Activated CD4-positive, alpha-beta memory T cell treated with anti-CD3 and anti-CD28 coated beads, Interleukin-2, amount 10 ng/mL, durations not matched to agents 7 days and 5 days (primary cell): ENCODE measurements around the gene C1GALT1C1. TPM values are rescaled to one million over a fixed set of nuclear protein-coding genes. Genes with fewer than 3 reads are reported as not detected.
"Not testable (repeated sequence)": the region's sequence is repeated elsewhere in the genome, so short reads cannot be mapped to it uniquely, and the experiment has no call there.

Experiments used
- CTCF ChIA-PET: fragments of 350-600 bp; sonication (Branson Sonifier 250); formaldehyde crosslinking; loops from one replicate; lab custom pipeline; 2021; ENCODE audit warnings: antibody characterized with exemption, inconsistent platforms; lab: Charles Lee
- POLR2A ChIA-PET: fragments of 350-600 bp; sonication (Branson Sonifier 250); formaldehyde crosslinking; loops from one replicate; lab custom pipeline; 2021; ENCODE audit warnings: antibody characterized with exemption; lab: Charles Lee
- DNase-seq: peaks from one replicate; pipeline ENCODE4 v3.0.0-alpha.2; 2020
- H3K27ac Mint-ChIP-seq: one replicate; pipeline ENCODE4 v1.8.0; 2021; ENCODE audit warnings: mild to moderate bottlenecking, mixed read lengths
- H3K27me3 Mint-ChIP-seq: one replicate; pipeline ENCODE4 v1.8.0; 2021; ENCODE audit warnings: mixed read lengths
- H3K36me3 Mint-ChIP-seq: one replicate; pipeline ENCODE4 v1.8.0; 2021; ENCODE audit warnings: low read depth, mixed read lengths
- H3K4me1 Mint-ChIP-seq: one replicate; pipeline ENCODE4 v1.8.0; 2021; ENCODE audit warnings: mixed read lengths
- H3K4me3 Mint-ChIP-seq: one replicate; pipeline ENCODE4 v1.8.0; 2021; ENCODE audit warnings: mild to moderate bottlenecking, mixed read lengths
- H3K9me3 Mint-ChIP-seq: one replicate; pipeline ENCODE4 v1.8.0; 2021; ENCODE audit warnings: mixed read lengths
- total RNA-seq, 2 experiments: library from RNA; stranded (reverse); gene quantifications; one replicate each; pipeline ENCODE4 v1.2.3, GENCODE V29; 2021

The C1GALT1C1 gene
- total RNA-seq, result 10 to 100 TPM; 34.9 to 35.5 TPM

- DNase-seq, result peak; percentile 92
- Mint-ChIP-seq H3K27ac (peak within 1 kb of the TSS; percentile 94), H3K4me3 (peak within 1 kb of the TSS; percentile 83), H3K36me3 (peaks cover 13% of the 10 kb centered on the region), H3K27me3 (no peaks in the 10 kb centered on the region), H3K4me1 (peaks cover 32% of the 10 kb centered on the region), H3K9me3 (no peaks in the 10 kb centered on the region)
- CTCF ChIA-PET, result no interaction called here
- POLR2A ChIA-PET, result interaction anchor here (0.8 to 6.5 kb wide), 3 partner anchors 25 to 144 kb away, joined by 3 to 78 read pairs (median 42); partner anchors contain the start of genes CUL4B and MCTS1
These were observed at the start of gene C1GALT1C1 for GRCh38 chrX:120629667-120630537. Gene C1GALT1C1, minus strand, starts transcription at chrX:120630054. Its CDS starts 2,888 bp downstream, at chrX:120627166.

GRCh38 chrX:120677004-120677652 lies 47.3 kb upstream of the C1GALT1C1 start:
- CTCF ChIA-PET, result no interaction called here
- H3K36me3 Mint-ChIP-seq, result peaks cover 6% of the 10 kb centered on the region
- no peak overlapping the region for H3K4me3 Mint-ChIP-seq
- POLR2A ChIA-PET, result no interaction called here
- no peak for DNase-seq
- H3K27me3 Mint-ChIP-seq, result no peaks in the 10 kb centered on the region
- no peak overlapping the region for H3K27ac Mint-ChIP-seq
- peaks cover 7% of the 10 kb centered on the region for H3K4me1 Mint-ChIP-seq
- H3K9me3 Mint-ChIP-seq, result peaks cover 5% of the 10 kb centered on the region

- Mint-ChIP-seq H3K36me3 (peaks cover 6% of the 10 kb centered on the region), H3K27ac (no peak overlapping the region), H3K4me3 (no peak overlapping the region), H3K9me3 (peaks cover 5% of the 10 kb centered on the region), H3K4me1 (no peaks in the 10 kb centered on the region), H3K27me3 (no peaks in the 10 kb centered on the region)
- ChIA-PET POLR2A (no interaction called here), CTCF (no interaction called here)
- no peak for DNase-seq
These were observed 43.1 kb upstream of the C1GALT1C1 start for GRCh38 chrX:120672841-120673530.

- no peaks in the 10 kb centered on the region for H3K27me3 Mint-ChIP-seq
- DNase-seq, result no peak
- ChIA-PET POLR2A (no interaction called here), CTCF (no interaction called here)
- peaks cover 5% of the 10 kb centered on the region for H3K9me3 Mint-ChIP-seq
- no peak overlapping the region for H3K4me3 Mint-ChIP-seq
- no peaks in the 10 kb centered on the region for H3K4me1 Mint-ChIP-seq
- no peak overlapping the region for H3K27ac Mint-ChIP-seq
- peaks cover 6% of the 10 kb centered on the region for H3K36me3 Mint-ChIP-seq
These were observed 42.5 kb upstream of the C1GALT1C1 start for GRCh38 chrX:120672389-120672788.

- no peak for DNase-seq
- POLR2A ChIA-PET, result no interaction called here
- Mint-ChIP-seq H3K4me1 (no peaks in the 10 kb centered on the region), H3K27ac (no peak overlapping the region), H3K36me3 (peaks cover 4% of the 10 kb centered on the region), H3K4me3 (no peak overlapping the region), H3K27me3 (no peaks in the 10 kb centered on the region), H3K9me3 (peaks cover 5% of the 10 kb centered on the region)
- CTCF ChIA-PET, result no interaction called here
These were observed 42.1 kb upstream of the C1GALT1C1 start for GRCh38 chrX:120671963-120672362.

- CTCF ChIA-PET, result no interaction called here
- Mint-ChIP-seq H3K4me1 (peaks cover 3% of the 10 kb centered on the region), H3K36me3 (no peaks in the 10 kb centered on the region), H3K27me3 (no peaks in the 10 kb centered on the region), H3K9me3 (no peaks in the 10 kb centered on the region), H3K27ac (no peak overlapping the region), H3K4me3 (no peak overlapping the region)
- DNase-seq, result no peak
- POLR2A ChIA-PET, result no interaction called here
These were observed 38.5 kb upstream of the C1GALT1C1 start for GRCh38 chrX:120668357-120668756.

- H3K4me3 Mint-ChIP-seq, H3K36me3 Mint-ChIP-seq, H3K27me3 Mint-ChIP-seq, H3K9me3 Mint-ChIP-seq, H3K4me1 Mint-ChIP-seq, DNase-seq, H3K27ac Mint-ChIP-seq: not testable (repeated sequence)
- POLR2A ChIA-PET, result interaction anchor here (1.1 kb wide), 1 partner anchor 61 kb away, joined by 3 read pairs; the partner anchor contains the start of gene MCTS1
- CTCF ChIA-PET, result interaction anchor here (0.7 to 1.1 kb wide), 2 partner anchors 150 to 179 kb away, joined by 3 read pairs; no protein-coding TSS in a partner anchor
These were observed 34.7 kb upstream of the C1GALT1C1 start for GRCh38 chrX:120664535-120664934.

GRCh38 chrX:120664081-120664480 lies 34.2 kb upstream of the C1GALT1C1 start:
- ChIA-PET CTCF (interaction anchor here (1.1 to 1.3 kb wide), 2 partner anchors 103 to 178 kb away, joined by 3 to 5 read pairs; partner anchors contain the start of gene CUL4B), POLR2A (interaction anchor here (1.1 kb wide), 1 partner anchor 60 kb away, joined by 3 read pairs; the partner anchor contains the start of gene MCTS1)
- H3K27me3 Mint-ChIP-seq, result no peaks in the 10 kb centered on the region
- peaks cover 3% of the 10 kb centered on the region for H3K4me1 Mint-ChIP-seq
- H3K9me3 Mint-ChIP-seq, result no peaks in the 10 kb centered on the region
- DNase-seq, result no peak
- H3K36me3 Mint-ChIP-seq, result no peaks in the 10 kb centered on the region
- no peak overlapping the region for H3K27ac Mint-ChIP-seq
- H3K4me3 Mint-ChIP-seq, result no peak overlapping the region

GRCh38 chrX:120662662-120663061 lies 32.8 kb upstream of the C1GALT1C1 start:
- Mint-ChIP-seq H3K27ac (no peak overlapping the region), H3K36me3 (no peaks in the 10 kb centered on the region), H3K27me3 (no peaks in the 10 kb centered on the region), H3K4me3 (no peak overlapping the region), H3K4me1 (peaks cover 3% of the 10 kb centered on the region), H3K9me3 (no peaks in the 10 kb centered on the region)
- POLR2A ChIA-PET, result no interaction called here
- CTCF ChIA-PET, result interaction anchor here (0.6 to 1.3 kb wide), 2 partner anchors 102 to 148 kb away, joined by 3 to 5 read pairs; partner anchors contain the start of gene CUL4B
- DNase-seq, result no peak

- H3K4me3 Mint-ChIP-seq, result no peak overlapping the region
- no peaks in the 10 kb centered on the region for H3K27me3 Mint-ChIP-seq
- peaks cover 3% of the 10 kb centered on the region for H3K4me1 Mint-ChIP-seq
- no peak for DNase-seq
- CTCF ChIA-PET, result interaction anchor here (0.9 kb wide), 1 partner anchor 162 kb away, joined by 3 read pairs; no protein-coding TSS in a partner anchor
- no peak overlapping the region for H3K27ac Mint-ChIP-seq
- H3K36me3 Mint-ChIP-seq, result no peaks in the 10 kb centered on the region
- POLR2A ChIA-PET, result no interaction called here
- H3K9me3 Mint-ChIP-seq, result no peaks in the 10 kb centered on the region
These were observed 30.8 kb upstream of the C1GALT1C1 start for GRCh38 chrX:120660637-120661036.

- H3K27ac Mint-ChIP-seq, result no peak overlapping the region
- POLR2A ChIA-PET, result no interaction called here
These were observed 23.1 kb upstream of the C1GALT1C1 start for GRCh38 chrX:120653000-120653399.

GRCh38 chrX:120652256-120652655 lies 22.4 kb upstream of the C1GALT1C1 start:
- H3K4me3 Mint-ChIP-seq, H3K27me3 Mint-ChIP-seq, H3K4me1 Mint-ChIP-seq, DNase-seq, H3K9me3 Mint-ChIP-seq, H3K36me3 Mint-ChIP-seq, H3K27ac Mint-ChIP-seq, CTCF ChIA-PET, POLR2A ChIA-PET: not testable (repeated sequence)

More at GRCh38 chrX:120653000-120653399, 23.1 kb upstream of the C1GALT1C1 start:
- CTCF ChIA-PET, result no interaction called here
- peaks cover 2% of the 10 kb centered on the region for H3K27me3 Mint-ChIP-seq
- H3K36me3 Mint-ChIP-seq, result no peaks in the 10 kb centered on the region
- no peak for DNase-seq
- H3K4me3 Mint-ChIP-seq, result no peak overlapping the region
- H3K9me3 Mint-ChIP-seq, result no peaks in the 10 kb centered on the region
- no peaks in the 10 kb centered on the region for H3K4me1 Mint-ChIP-seq
